Upper lobe of left lung (tissue), 6 donors: ENCODE results near the gene PARVG. TPM values are rescaled to one million over a fixed set of nuclear protein-coding genes. Genes with fewer than 3 reads are reported as not detected.

Experiments
- ATAC-seq, 2 donors: fragments of 200-7000 bp; cut with Tn5 transposase; one replicate each; pipeline ENCODE4 v1.9.1; 2022; ENCODE audit warnings: mild to moderate bottlenecking in 2 of 2, moderate library complexity in 2 of 2; ENCODE audit not compliant: low FRiP score in 2 of 2
- DNase-seq, 2 donors: peaks; one replicate each; pipeline ENCODE4 v3.0.0-alpha.2; 2019 to 2020
- H3K27ac ChIP-seq, 4 donors: fragments of 200-600 bp; sonication (generic); one replicate each; pipeline ENCODE4 v1.5.1; 2016 to 2019
- H3K27me3 ChIP-seq, 4 donors: fragments of 200-600 bp; sonication (generic); one replicate each; pipeline ENCODE4 v1.5.1; 2017 to 2019
- H3K36me3 ChIP-seq, 4 donors: fragments of 200-600 bp; sonication (generic); one replicate each; pipeline ENCODE4 v1.5.1; 2016 to 2019
- H3K4me1 ChIP-seq, 4 donors: fragments of 200-600 bp; sonication (generic); one replicate each; pipeline ENCODE4 v1.5.1; 2018 to 2019
- H3K4me3 ChIP-seq, 4 donors: fragments of 200-600 bp; sonication (generic); one replicate each; pipeline ENCODE4 v1.5.1; 2017 to 2019; ENCODE audit warnings: mild to moderate bottlenecking in 2 of 4, moderate library complexity in 1 of 4
- H3K9me3 ChIP-seq, 4 donors: fragments of 200-600 bp; sonication (generic); one replicate each; pipeline ENCODE4 v1.5.1; 2018 to 2019
- EP300 ChIP-seq, 4 donors: sonication (generic); formaldehyde crosslinking; IDR thresholded peaks; one replicate each; pipeline ENCODE4 v1.5.1; 2017; ENCODE audit warnings: antibody characterized with exemption in 4 of 4, control low read depth in 2 of 4
- POLR2A ChIP-seq, 4 donors: fragments of 450-650 bp; IDR thresholded peaks; one replicate each; pipeline ENCODE4 v1.5.1; 2016 to 2017; ENCODE audit warnings: antibody characterized with exemption in 4 of 4, mild to moderate bottlenecking in 2 of 4
- POLR2AphosphoS5 ChIP-seq, 2 donors: sonication (generic); formaldehyde crosslinking; IDR thresholded peaks; one replicate each; pipeline ENCODE4 v1.5.1; 2017; ENCODE audit warnings: antibody characterized with exemption in 2 of 2
- WGBS, 2 donors: methylation state at CpG; one replicate each; pipeline ENCODE4 v1.1.5; 2017 to 2018; 5-methylcytosine and 5-hydroxymethylcytosine counted together
- total RNA-seq, 6 donors: library from RNA; depleted of rRNA in 4 of 6; stranded (reverse); fragments of >200 nt in 4 of 6; gene quantifications; one replicate each; pipeline versions ENCODE4 v1.1.0 to v1.2.1, GENCODE V29; 2016 to 2021
- TF ChIP-seq, protein P1 (sequence below), 6 experiments: fragments of 450-650 bp in 4 of 6; fragments of 200-600 bp in 2 of 6; sonication (generic) in 2 of 6; IDR thresholded peaks; one replicate each; pipeline ENCODE4 v1.5.1; 2016 to 2019; ENCODE audit warnings: antibody characterized with exemption in 6 of 6
- donor health status: DM: no; HTN: no; CAD: no; lungs with moderate emphysema.
- donor health status: DM: no; HTN: yes; CAD: no; lungs with severe emphysema.

PARVG gene
- total RNA-seq, 6 donors from 2014 or later: 42.4 to 315 (median 82.4) TPM

DNA sequence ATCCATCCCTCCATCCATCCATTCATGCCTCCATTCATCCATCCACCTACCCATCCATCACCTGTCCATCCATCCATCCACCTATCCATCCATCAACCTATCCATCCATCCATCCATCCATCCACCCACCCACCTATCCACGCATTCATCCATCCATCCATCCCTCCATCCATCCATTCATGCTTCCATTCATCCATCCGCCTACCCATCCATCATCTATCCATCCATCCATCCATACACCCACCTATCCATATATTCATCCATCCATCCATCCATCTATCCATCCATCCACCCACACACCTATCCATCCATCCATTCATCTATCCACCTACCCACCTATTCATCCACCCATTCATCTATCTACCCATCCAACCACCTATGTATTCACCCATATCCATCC is 13.8 kb downstream of the PARVG start:
- ATAC-seq: no peak
- Histone ChIP-seq H3K27me3 (no peaks in the 10 kb centered on the region), H3K9me3 (no peaks in the 10 kb centered on the region), H3K4me1 (peaks cover 0 to 5% (median 0%) of the 10 kb centered on the region in 4 donors), H3K4me3 (no peak overlapping the region), H3K36me3 (peaks cover 0 to 2% (median 0%) of the 10 kb centered on the region in 4 donors), H3K27ac (no peak overlapping the region)
- 65 to 84% methylated on average over 2 of the region's 2 CpGs for WGBS, 2 donors
- DNase-seq: no peak
- TF ChIP-seq POLR2A (IDR thresholded peaks at IDR 0.05): no peak
- TF ChIP-seq, protein P1, sequence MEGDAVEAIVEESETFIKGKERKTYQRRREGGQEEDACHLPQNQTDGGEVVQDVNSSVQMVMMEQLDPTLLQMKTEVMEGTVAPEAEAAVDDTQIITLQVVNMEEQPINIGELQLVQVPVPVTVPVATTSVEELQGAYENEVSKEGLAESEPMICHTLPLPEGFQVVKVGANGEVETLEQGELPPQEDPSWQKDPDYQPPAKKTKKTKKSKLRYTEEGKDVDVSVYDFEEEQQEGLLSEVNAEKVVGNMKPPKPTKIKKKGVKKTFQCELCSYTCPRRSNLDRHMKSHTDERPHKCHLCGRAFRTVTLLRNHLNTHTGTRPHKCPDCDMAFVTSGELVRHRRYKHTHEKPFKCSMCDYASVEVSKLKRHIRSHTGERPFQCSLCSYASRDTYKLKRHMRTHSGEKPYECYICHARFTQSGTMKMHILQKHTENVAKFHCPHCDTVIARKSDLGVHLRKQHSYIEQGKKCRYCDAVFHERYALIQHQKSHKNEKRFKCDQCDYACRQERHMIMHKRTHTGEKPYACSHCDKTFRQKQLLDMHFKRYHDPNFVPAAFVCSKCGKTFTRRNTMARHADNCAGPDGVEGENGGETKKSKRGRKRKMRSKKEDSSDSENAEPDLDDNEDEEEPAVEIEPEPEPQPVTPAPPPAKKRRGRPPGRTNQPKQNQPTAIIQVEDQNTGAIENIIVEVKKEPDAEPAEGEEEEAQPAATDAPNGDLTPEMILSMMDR (IDR thresholded peaks at IDR 0.05): no peak
- TF ChIP-seq POLR2AphosphoS5 (IDR thresholded peaks at IDR 0.05): no peak
- no peak for TF ChIP-seq EP300 (IDR thresholded peaks at IDR 0.05)

DNA sequence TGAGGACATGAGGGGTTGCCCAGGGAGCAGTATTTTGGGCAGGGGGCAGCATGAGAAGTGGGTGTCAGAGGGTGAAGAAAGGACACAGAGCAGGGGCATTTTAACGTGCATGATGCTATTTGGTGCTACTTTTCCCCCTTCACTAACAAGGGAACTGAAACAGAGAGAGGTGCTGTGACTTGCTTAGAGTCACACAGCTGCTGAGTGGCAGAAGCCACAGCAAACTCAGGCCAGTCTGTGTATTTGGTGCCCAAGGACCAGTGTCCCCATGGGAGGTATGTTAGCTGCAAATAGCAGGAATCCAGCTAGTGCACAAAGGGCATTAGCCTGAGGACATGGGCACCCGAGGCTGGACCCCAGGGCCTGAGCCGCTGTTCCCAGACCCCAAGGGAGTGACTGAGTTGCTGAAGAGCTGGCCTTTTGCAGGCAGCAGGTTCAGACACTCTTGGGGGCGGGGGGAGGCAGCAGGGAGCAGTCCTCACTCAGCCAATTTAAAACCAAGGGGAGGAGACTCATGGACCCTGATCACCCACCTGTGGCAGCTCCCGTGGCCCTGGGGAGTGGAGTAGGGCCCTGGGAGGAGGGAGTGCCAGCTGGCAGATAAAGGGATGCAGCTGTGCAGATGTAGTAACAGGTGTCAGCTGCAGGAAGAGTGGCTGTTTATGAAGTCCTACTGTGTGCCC is 14.6 kb downstream of the PARVG start:
- 52 to 68% methylated on average over 3 to 5 of the region's 5 CpGs for WGBS, 2 donors
- Histone ChIP-seq H3K4me3 (no peak overlapping the region), H3K27me3 (no peaks in the 10 kb centered on the region), H3K4me1 (peaks cover 0 to 5% (median 0%) of the 10 kb centered on the region in 4 donors), H3K36me3 (peaks cover 0 to 10% (median 0%) of the 10 kb centered on the region in 4 donors), H3K9me3 (no peaks in the 10 kb centered on the region), H3K27ac (no peak overlapping the region)
- no peak for ATAC-seq
- DNase-seq: no peak
- TF ChIP-seq EP300 (IDR thresholded peaks at IDR 0.05) (no peak), POLR2A (IDR thresholded peaks at IDR 0.05) (no peak), POLR2AphosphoS5 (IDR thresholded peaks at IDR 0.05) (no peak)
- TF ChIP-seq, protein P1 (IDR thresholded peaks at IDR 0.05): no peak

DNA sequence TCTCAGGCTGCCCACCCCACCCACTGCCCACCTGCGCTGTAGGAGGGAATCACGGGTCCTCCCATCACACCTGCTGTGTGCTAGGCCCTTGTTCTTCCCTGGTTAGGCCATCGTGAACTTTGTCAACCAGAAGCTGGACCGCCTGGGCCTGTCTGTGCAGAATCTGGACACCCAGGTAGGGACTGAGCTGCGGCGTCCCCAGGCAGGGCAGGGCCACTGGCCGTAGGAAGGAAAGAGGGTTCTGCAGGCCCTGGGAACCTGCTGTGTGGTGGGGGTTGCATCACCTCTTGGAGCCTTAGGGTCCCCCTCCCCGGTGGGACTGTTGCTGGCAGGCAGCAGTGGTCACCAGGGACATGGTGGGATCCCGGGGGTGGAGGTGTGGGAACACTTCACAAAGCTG is 15.5 kb downstream of the PARVG start:
- peaks cover 0 to 5% (median 0%) of the 10 kb centered on the region in 4 donors for H3K4me1 ChIP-seq
- DNase-seq (peak in 1 of 2 donors; percentile 45), ATAC-seq (no peak)
- H3K27ac ChIP-seq: no peak overlapping the region
- peaks cover 0 to 15% (median 0%) of the 10 kb centered on the region in 4 donors for H3K36me3 ChIP-seq
- H3K9me3 ChIP-seq: no peaks in the 10 kb centered on the region
- no peak overlapping the region for H3K4me3 ChIP-seq
- H3K27me3 ChIP-seq: no peaks in the 10 kb centered on the region
- WGBS, 2 donors: 57 to 72% methylated on average over 8 to 9 of the region's 9 CpGs
- TF ChIP-seq, protein P1 (IDR thresholded peaks at IDR 0.05): no peak
- no peak for TF ChIP-seq POLR2AphosphoS5 (IDR thresholded peaks at IDR 0.05)
- TF ChIP-seq POLR2A (IDR thresholded peaks at IDR 0.05): no peak
- no peak for TF ChIP-seq EP300 (IDR thresholded peaks at IDR 0.05)

DNA sequence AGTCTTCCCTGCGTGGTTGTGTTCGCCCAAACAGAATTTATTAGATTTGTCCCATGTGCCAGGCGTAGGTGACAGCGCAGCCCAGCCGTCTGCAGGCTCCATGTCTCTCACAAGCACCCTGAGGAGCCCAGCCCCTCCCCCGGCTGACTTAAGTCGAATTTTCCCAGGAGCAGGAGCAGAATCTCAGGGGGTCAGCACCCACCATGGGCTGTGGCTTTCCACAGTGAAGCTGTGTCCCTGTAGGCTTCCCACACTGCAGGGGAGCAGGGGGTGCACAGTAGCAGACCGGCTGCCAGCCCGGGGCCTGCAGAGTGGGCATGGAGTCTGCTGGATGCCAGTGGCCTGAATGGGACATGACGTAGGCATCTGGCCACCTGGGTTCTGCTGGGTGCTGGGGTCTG is 16.0 kb downstream of the PARVG start:
- Histone ChIP-seq H3K9me3 (no peaks in the 10 kb centered on the region), H3K4me3 (no peak overlapping the region), H3K4me1 (peaks cover 0 to 5% (median 0%) of the 10 kb centered on the region in 4 donors), H3K27ac (no peak overlapping the region), H3K36me3 (peaks cover 0 to 15% (median 0%) of the 10 kb centered on the region in 4 donors), H3K27me3 (no peaks in the 10 kb centered on the region)
- WGBS, 2 donors: 81 to 89% methylated on average over 6 to 10 of the region's 10 CpGs
- ATAC-seq (no peak), DNase-seq (peak in 1 of 2 donors; percentile 57)
- no peak for TF ChIP-seq POLR2AphosphoS5 (IDR thresholded peaks at IDR 0.05)
- TF ChIP-seq, protein P1 (IDR thresholded peaks at IDR 0.05): no peak
- no peak for TF ChIP-seq EP300 (IDR thresholded peaks at IDR 0.05)
- TF ChIP-seq POLR2A (IDR thresholded peaks at IDR 0.05): no peak

DNA sequence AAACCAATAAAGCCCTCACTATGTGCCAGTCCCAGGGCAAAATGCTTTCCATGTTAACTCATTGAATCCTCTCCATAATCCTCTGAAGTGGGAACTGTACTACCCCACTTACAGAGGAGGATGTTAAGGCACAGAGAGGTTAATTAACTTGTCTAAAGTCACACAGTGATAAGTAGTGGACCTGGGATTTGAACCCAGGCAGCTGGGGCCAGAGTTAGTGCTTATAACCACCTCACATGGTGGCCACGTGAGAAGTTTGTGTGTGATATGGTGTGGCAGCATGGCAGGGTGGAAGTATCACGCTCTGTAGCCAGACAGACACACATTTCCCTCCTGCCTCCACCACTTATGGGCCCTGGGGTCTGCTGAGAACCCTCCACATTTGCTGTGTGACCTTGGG is 16.5 kb downstream of the PARVG start:
- no peaks in the 10 kb centered on the region for H3K27me3 ChIP-seq
- DNase-seq: no peak
- ATAC-seq: no peak
- H3K27ac ChIP-seq: no peak overlapping the region
- WGBS, 2 donors: 83 to 88% methylated on average over 2 of the region's 2 CpGs
- TF ChIP-seq POLR2AphosphoS5 (IDR thresholded peaks at IDR 0.05) (no peak), EP300 (IDR thresholded peaks at IDR 0.05) (no peak)
- peaks cover 0 to 15% (median 0%) of the 10 kb centered on the region in 4 donors for H3K36me3 ChIP-seq
- H3K9me3 ChIP-seq: no peaks in the 10 kb centered on the region
- no peak overlapping the region for H3K4me3 ChIP-seq
- peaks cover 0 to 5% (median 0%) of the 10 kb centered on the region in 4 donors for H3K4me1 ChIP-seq
